ENCODE measurements around the gene GLIS1.
"Not testable (repeated sequence)": the region's sequence is repeated elsewhere in the genome, so short reads cannot be mapped to it uniquely, and the experiment has no call there.

- TF ChIP-seq POLR2A (IDR thresholded peaks at IDR 0.05); CTCF (IDR thresholded peaks at IDR 0.05 in 4 of 5, conservative IDR thresholded peaks at IDR 0.05 in 1 of 5): not testable (repeated sequence)
Measured at GRCh38 chr1:53647915-53648314, 91.0 kb downstream of the GLIS1 start.
